HuH-7 (cell line): ENCODE data around the gene PAM.
"Not testable (repeated sequence)": the region's sequence is repeated elsewhere in the genome, so short reads cannot be mapped to it uniquely, and the experiment has no call there.

ENCODE experiments used
- DNase-seq: peaks from one replicate; pipeline ENCODE4 v3.0.0; 2011; ENCODE audit warnings: low spot score

The PAM gene

DNA sequence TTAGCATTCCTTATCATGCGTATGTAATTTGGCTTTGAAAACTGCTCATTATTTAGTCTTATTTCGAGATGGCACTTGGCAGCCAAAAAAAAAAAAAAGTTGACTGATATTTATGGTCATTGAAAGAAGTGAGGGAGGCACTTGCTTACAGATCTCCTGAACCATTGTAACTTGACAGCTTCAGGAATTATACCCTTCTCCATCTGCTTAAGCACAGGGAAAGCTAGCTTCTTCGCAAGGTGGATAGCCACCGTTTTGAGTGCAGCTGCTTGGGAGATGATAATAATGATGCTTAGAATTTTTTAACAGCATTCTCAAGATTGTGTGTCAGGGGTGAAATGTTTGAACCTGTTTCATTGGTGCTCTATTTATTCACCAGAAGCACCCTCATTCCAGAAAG is 248.8 kb downstream of the PAM start:
- DNase-seq, result no peak

DNA sequence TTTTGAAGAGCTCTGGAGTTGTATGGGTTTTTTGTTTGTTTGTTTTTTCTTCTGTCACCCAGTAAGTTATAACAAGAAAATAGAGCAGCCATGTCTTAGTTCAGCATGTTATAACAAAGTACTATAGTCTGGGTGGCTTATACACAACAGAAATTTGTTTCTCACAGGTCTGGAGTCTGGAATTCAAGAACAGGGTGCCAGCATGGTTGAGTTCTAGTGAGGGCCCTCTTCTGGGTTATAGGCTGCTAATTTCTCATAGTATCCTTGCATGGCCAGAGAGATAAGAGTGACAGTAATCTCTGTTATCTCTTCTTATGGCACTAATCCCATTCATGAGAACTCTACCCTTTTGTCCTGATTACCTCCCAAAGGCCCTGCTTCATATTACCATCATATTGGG is 250.2 kb downstream of the PAM start:
- no peak for DNase-seq

DNA sequence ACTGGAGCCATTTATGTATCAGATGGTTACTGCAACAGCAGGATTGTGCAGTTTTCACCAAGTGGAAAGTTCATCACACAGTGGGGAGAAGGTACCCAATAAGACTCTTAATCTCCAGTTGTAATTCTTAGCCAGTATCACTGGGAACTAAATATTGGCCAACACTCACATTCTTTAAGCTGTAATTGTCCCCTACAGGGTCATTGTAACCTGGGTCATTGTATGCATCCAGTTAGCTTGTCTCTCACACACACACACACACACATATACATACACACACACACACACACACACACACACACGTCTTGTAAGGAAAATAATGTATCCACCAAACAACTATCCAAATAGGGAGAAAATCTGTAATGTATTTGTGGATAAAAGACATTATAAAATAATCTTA is 251.8 kb downstream of the PAM start:
- no peak for DNase-seq

DNA sequence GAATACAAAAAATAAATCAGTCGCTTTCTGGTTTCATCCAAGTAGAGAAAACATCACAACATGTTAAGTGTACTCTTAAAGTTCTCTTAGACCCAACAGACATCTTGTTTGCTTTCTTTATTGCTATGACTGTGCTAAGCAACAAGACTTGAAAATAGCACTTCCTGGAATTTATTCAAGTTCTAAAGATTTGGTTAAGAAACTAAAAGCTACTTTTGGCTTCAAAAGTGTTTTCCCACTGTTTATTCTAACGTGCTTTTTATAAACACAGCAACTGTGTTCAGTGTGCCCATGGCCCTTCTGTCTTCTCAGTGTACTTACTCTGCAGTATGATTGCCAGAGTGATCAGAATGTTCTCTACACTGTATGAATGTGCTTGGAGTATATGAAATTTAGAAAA is 255.1 kb downstream of the PAM start:
- no peak for DNase-seq

DNA sequence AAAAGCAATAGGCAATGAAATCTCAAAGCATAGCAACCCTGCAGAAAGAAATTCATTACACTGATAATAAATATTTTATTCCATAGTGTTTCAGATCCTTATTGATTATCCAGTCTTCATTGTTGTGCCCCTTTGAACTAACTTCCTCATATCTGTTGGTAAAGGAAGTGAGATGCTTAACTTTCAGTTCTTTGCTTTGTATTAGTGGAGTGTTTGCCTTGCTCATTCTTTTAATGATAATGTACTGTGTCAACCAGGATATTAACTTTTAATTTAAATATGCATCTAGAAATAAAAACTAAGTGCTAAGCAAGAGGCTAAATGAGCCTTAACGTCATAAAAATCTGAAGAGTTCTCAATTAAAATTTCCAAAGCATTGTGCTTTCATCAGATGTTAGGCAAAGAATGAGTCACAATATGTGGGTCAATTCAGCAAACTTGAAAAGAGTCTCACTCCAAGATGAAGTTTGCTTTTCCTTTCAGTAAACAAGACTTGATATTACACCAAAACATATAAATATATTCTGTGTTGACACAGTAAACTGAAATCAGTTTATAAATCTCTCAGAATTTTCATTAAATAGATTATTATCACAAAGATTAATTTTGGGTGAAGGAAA is 258.9 kb downstream of the PAM start:
- DNase-seq, result no peak

DNA sequence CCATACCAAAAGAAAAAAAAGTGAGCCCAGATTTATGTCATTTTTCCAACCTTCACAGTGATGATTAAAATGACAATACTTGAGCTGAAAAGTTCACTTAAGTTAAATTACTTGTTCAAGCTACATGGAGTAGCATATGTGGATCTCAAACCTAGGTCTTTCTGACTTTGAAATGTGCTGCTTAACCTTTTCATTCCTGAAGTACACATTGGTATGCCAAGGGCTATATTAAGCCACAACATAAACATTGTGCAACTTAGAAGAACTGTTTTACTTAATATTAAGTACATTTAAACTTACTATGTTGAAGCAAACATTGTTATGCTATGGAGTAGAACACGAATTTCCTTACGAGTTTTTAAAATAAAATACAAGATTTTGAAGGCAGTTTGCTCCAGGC is 259.9 kb downstream of the PAM start:
- no peak for DNase-seq

DNA sequence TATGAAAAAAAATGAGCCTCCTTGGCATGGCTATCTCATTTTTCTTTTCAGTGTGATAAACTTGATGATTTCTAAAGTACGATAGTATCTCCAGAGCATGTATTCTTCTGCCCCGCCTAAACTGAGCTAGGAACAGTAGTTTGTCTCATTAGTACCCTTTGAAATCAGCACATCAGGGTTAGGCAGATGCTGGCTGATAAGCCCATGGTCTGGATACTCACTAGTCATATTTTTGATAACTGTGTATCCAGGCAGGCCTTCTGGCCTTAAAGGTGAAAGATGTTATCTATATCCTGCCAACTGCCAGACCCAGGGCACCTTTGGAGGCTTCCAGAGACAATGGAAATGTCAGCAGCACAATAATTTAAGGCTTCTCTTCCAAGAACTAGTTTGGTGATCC is 261.1 kb downstream of the PAM start:
- no peak for DNase-seq

DNA sequence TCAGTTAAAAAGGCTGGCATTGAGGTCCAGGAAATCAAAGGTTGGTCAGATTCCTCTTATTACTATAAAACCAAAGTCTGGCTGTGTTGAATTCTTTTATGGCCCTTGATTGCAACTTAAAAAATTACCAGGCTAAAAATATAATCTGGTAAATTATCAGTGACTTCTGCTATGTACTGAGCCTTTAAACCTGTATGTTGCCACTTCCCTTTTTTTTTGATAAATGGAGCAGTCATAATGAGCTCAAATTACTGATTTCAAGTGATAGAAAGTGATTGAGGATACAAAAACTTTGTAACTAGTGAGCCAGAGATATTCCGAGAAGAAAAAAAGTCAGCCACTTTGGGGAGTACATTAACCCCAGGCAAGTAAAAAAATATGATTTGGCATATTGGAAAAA is 264.7 kb downstream of the PAM start:
- no peak for DNase-seq

DNA sequence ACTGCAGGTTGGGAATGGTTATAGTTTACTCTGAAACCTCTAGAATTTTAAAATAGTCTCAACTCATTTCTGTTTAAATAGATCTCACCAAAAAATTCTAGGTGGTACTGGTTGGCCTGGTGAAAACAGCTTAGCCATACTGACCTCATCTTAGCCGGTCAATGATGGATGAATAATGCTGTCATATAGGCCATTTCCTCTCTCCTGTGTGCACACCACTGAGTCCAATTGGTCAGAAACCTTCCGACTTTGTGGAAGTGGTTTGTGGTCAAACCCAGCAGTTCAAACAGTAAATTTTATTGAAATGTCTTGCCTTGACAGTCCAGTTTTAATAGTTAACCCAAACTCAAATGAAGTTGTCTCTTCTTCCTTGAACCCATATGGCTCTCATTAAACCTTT is 266.2 kb downstream of the PAM start:
- no peak for DNase-seq

DNA sequence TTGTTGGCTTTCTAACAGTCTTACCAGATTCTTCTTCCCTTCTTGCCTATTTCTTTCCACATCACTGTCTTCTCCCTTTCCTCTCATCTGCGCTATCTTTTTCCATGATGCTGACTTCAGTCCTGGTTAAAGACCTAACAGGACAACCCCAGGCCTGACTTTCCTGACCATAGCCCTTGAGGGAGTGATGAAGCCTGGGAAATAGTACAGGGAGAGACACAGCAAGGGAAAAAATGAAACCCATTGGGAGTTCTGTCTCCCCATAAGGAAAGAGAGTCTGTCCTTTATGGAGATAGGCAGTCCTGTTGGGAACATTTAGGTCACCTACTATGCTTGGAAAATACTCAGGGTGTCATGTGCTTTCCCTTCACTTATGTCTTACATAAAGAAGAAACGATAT is 272.2 kb downstream of the PAM start:
- no peak for DNase-seq

DNA sequence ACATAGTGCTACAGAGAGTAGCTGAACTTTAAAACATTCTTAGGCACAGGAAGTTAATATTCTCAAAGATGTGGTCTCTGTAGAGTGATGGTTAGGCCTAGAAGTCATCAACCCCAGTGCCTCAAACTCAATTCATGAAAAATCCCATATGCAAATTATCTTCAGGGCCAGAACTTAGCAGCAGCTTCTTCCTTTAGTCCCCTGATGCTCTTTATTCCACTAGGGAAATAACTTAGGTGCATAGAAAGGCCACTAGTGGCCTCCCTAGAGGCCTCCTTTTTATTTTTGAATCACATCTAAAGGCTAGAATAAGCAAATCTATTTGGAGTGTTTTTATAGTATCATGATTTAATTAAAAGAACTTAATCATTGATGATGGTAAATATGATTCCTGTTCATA is 276.5 kb downstream of the PAM start:
- DNase-seq, result peak; percentile 11

DNA sequence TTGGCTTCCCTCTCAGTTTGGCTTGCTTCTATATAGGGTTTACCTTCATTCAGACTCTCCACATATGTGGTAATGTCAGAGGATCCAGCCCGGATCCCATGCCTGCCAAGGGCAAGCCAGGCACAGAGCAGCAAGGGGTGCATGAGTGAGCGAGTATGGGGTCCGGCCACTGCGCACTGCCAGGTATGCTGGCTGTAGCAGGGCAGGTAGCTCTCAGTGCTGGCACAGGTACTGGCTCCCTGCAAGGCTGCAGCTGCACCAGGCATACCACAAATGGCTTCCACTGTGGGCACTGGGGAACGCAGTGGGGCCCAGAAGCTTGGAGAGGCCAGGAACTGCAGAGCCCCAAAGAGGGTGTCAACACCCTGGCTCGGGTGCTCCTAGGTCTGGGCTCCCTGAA is 278.6 kb downstream of the PAM start:
- no peak for DNase-seq

DNA sequence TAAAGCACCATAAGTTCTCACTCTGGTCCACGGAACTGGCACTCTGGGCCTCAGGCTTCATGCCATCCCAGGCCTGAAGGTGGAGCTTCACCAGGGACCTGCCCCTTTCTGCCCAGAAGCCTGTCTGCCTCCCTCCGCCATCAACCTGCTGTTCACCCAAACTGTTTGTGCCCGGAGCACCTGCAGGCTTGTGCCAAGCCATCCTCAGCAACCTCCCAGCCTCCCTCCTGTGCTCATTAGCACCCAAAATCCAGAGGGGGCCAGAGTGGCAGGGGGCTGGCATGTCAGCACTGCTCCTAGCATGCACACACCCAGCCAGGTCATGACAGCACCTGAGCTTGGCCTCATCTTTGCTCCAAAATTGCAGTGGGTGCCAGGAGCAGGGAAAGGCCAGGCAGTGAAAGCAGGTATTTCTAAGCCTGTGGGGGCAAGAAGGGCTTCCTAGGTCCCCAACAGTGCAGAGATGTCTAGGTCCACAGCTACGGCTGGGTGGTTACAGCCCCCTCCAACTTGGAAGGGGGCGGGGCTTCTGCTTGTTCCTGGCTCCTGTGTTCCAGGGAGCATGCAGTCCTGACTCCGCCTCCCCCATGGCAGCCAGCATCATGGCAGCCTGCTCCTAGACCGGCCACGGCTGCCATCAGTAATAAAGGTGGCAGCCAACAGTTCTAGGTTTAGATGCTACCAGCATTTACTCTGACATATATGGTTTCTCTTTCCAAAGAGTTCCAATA is 279.7 kb downstream of the PAM start:
- DNase-seq, result no peak

DNA sequence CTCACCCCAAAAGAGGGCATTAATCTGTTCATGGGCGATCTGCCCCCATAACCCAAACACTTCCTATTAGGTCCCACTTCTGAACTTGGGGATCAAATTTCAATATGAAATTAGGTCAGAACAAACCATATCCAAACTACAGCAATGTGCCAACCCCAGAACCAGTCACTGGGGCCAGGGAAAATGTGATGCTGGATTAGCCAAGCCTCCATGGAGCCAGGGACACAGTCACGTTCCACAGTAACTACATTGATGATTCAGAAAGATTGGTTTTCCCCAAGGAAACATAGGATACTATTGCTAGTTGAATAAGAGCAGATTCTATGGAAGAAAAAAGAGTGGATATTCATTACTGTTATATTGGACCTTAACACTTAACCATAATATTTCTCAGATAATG is 280.6 kb downstream of the PAM start:
- DNase-seq, result no peak

DNA sequence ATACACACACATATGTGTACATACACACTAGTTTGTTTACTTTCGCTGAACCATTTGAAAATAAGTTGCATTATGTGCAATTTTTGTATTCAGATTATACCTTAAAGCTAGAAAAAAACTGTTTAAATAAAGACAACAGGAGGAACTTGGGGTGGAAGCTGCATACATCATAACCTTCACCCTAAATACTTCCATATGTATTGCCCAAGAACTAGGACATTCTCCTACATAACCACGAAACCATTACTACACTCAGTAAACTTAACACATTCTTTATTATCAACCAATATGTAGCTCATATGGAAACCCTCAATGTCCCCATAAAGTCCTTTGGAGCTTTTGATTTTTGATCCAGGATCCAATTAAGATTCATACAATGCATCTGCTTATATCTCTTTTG is 281.5 kb downstream of the PAM start:
- no peak for DNase-seq

DNA sequence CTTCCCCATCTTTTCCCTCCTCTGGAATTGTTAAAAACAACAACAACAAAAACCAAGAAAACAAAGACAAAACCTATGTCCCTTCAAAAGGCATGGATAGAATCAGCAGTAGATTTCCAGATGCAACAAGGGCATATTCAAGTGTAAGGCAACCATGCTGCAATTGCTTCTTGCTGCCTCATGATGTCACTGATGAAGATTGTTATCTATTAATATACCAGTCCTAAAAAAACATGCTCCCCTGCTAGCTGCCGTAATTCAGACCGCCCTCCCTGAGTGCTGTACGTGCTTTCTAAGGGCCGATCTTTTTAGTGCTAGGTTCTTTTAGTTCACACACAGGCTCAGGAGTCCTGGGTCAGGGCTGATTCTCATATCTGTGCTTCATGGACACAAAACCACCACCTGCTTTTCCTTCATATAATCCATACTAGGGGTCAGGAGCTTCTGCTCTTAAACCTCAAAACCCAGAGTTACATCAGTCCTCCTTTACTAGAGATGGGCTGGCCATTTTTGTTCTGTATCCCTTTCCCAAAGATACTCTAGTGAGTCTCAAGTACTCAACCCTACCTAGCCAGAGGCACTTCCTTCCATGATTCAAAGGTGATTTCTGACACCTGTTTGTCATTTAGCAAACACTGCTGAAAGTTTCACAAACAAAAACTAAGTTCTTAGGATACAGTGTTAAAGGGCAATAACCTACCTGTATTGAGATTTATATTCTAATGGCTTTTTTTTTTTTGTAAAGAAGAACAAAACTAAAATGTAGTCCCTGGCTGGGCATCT is 282.8 kb downstream of the PAM start:
- DNase-seq, result no peak

DNA sequence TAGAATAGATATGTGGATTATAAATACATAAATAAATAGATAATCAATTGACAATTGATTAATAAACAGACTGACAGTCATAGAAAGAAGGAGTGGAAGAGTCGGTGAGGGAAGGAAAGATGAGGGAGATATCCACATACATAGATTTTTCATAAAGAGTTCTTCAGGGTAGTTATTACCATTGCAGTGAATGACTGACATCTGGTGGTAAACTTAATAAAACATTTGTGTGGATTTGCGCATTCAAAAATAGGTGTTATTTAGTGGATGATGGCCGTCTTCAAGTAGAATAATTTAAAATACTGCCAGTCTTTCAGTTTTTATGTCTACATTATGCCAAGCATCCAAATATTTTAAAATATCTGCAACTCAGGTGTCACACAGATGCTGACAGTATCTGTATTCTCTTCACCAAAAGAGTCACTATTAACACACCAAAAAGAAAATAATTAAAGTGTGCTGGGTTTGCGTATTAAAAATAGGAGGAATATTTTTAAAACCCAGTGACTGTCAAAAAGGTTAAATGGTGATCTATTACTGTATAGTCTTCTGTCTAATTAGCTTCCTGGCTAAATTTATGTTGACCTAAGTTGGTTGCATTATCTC is 286.1 kb downstream of the PAM start:
- DNase-seq, result no peak

DNA sequence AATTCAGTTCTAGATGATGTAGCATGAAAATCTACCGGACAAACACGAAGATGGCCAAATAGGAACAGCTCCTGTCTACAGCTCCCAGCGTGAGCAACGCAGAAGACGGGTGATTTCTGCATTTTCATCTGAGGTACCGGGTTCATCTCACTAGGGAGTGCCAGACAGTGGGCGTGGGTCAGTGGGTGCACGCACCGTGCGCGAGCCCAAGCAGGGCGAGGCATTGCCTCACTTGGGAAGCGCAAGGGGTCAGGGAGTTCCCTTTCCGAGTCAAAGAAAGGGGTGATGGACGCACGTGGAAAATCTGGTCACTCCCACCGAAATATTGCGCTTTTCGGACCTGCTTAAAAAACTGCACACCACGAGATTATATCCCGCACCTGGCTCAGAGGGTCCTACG is 291.6 kb downstream of the PAM start:
- not testable (repeated sequence) for DNase-seq

DNA sequence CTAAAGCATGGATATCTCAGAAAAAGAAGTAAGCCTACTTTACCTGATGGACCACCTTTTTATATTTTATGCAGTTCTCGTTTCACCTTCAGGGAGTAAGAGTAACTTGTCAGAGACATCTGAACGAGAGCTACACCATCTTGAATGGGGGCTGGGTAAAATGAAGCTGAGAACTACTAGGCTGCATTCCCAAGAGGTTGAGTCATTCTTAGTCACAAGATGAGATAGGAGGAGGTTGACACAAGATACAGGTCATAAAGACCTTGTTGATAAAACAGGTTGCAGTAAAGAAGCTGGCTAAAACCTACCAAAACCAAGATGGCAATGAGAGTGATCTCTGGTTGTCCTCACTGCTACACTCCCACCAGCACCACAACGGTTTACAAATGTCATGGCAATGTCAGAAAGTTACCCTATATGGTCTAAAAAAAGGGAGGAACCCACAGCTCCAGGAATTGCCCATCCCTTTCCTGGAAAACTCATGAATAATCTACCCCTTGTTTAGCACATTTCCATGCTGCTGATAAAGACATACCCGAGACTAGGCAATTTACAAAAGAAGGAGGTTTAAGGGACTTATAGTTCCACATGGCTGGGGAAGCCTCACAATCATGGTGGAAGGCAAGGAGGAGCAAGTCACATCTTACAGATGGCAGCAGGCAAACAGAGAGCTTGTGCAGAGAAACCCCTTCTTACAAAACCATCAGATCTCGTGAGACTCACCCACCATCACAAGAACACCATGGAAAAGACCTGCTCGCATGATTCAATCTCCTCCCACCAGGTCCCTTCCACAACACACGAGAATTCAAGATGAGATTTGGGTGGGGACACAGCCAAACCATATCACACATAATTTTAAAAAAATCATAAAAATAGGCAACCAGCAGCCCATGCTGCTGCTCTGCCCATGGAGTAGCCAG is 302.4 kb downstream of the PAM start:
- no peak for DNase-seq

DNA sequence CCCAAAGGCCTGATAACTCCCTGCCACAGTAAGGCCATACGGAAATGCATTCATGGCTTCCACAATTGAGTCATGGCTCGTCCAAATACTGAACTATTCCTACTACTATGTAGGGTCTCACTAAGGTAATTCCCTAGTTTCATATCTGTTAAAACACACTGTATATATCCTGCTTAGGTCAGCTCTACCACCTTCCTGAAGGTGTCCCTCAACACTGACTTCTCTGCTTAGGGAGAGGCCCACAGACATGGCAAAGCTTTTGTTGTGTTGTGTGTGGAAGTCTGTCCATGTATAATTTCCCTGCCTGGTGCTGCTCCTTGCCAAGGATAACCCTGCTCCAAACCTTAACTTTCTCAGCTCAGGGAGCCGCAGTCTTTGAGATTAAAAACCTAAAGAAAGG is 304.4 kb downstream of the PAM start:
- DNase-seq, result no peak

DNA sequence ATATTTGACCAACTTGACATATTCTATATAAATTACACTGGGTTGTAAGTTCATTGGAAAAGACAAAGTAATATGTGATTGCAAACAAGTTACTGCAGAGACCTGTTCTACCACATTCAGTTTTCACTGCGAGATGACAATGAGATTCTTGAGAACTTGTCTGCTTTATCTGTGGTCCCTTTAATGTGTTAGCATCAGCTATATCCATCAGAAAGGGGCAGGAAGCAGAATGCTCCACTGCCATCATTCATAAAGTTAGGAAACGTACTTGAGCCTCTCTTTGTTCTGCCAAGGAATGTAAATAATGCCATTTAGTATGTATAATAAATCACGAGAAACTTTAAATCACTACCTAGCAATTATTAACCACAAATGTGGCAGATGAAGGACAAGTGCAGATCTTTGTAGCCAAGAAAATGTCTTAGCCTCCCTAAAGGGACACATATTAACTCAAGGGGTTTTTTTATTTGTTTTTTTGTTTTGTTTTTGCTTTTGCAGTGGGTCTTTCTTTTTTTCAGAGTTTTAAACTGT is 305.4 kb downstream of the PAM start:
- DNase-seq, result no peak

DNA sequence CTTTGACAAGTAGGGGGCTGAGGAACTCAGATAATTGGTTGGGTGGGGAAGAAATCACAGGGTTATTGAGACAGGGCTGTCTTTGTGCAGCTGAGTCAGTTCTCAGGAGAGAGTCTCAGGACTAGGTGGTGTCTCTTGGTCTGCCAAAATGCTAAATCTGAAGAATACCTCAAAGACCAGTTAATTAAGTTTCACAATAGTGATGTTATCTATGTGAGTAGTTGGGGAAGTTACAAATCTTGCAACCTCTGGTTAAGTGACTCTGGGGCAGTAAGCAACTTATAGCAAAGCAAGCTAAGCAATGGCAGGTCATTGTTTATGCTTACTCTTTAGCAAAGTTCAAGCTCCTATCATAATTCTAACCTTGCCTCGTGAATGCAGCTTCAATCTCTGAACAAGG is 311.2 kb downstream of the PAM start:
- no peak for DNase-seq
